Body of pancreas (tissue), 4 donors: Measurements from ENCODE around the gene ISM2.

Experiments
- POLR2A ChIP-seq, 3 donors: fragments of 450-650 bp; IDR thresholded peaks; one replicate each; pipeline ENCODE4 v1.6.1; 2016; ENCODE audit warnings: antibody characterized with exemption in 3 of 3, mild to moderate bottlenecking in 2 of 3
- TF ChIP-seq, protein P1 (sequence below), 7 experiments: fragments of 450-650 bp in 4 of 7; fragments of 200-600 bp in 3 of 7; sonication (generic) in 3 of 7; IDR thresholded peaks; one replicate each; pipeline ENCODE4 v1.5.1; 2016 to 2019; ENCODE audit warnings: antibody characterized with exemption in 7 of 7

DNA sequence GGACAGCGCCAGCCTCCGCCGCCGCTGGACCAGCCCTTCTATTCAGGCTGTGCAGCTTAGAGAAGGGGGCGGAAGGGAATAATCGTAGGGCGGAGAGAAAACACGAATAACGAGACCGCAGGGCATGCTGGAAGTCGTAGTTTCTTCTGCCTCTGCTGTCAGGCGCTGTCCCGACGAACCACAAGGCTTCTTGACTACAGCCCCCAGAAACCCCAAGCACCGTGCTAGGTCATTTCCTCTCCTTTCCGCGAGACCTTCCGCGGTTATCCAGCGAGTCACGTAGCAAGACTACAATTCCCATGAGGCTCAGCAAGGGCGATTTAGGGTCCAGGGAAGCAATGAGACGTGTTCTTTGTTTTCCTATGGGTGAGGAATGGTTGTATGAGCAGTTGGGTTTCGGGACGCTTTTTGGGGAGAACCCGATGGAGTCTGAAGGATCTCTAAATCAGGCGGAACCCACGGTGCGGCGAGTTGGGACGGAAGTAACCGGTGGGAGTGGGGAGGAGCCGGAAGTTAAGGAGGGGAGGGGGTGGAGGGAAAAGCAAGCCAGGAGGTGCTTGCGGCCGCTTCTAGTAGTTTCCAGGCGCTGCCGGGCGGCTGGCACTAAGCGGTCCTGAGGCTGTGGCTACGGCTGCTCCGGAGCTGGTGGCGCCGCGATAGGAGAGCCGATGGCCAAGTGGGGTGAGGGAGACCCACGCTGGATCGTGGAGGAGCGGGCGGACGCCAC, 40.9 kb downstream of the ISM2 start, which contains the start of the genes AHSA1 and VIPAS39:
- peak; percentile 39 to 84 (median 82) for TF ChIP-seq POLR2A (IDR thresholded peaks at IDR 0.05)
- TF ChIP-seq, protein P1, sequence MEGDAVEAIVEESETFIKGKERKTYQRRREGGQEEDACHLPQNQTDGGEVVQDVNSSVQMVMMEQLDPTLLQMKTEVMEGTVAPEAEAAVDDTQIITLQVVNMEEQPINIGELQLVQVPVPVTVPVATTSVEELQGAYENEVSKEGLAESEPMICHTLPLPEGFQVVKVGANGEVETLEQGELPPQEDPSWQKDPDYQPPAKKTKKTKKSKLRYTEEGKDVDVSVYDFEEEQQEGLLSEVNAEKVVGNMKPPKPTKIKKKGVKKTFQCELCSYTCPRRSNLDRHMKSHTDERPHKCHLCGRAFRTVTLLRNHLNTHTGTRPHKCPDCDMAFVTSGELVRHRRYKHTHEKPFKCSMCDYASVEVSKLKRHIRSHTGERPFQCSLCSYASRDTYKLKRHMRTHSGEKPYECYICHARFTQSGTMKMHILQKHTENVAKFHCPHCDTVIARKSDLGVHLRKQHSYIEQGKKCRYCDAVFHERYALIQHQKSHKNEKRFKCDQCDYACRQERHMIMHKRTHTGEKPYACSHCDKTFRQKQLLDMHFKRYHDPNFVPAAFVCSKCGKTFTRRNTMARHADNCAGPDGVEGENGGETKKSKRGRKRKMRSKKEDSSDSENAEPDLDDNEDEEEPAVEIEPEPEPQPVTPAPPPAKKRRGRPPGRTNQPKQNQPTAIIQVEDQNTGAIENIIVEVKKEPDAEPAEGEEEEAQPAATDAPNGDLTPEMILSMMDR (IDR thresholded peaks at IDR 0.05): peak in 2 of 7 experiments; percentile 1 to 4
